Spleen (tissue), 7 donors: ENCODE results near the gene PTCD3.

ENCODE experiments used
- CTCF ChIP-seq, 11 experiments: fragments of 200-600 bp in 7 of 11; fragments of 450-650 bp in 4 of 11; sonication (generic) in 4 of 11; IDR thresholded peaks in 8 of 11; conservative IDR thresholded peaks in 3 of 11; 1 replicate in 7 of 11; 2 replicates in 4 of 11; pipeline versions ENCODE4 v1.4.0 to v1.8.0; 2016 to 2021; ENCODE audit warnings: antibody characterized with exemption in 11 of 11, inconsistent platforms in 4 of 11, mild to moderate bottlenecking in 1 of 11
- POLR2A ChIP-seq, 3 donors: fragments of 450-650 bp; IDR thresholded peaks; one replicate each; pipeline ENCODE4 v1.5.1; 2017; ENCODE audit warnings: antibody characterized with exemption in 3 of 3, mild to moderate bottlenecking in 1 of 3
- POLR2AphosphoS5 ChIP-seq, 3 donors: sonication (generic); formaldehyde crosslinking; IDR thresholded peaks; one replicate each; pipeline ENCODE4 v1.5.1; 2017; ENCODE audit warnings: antibody characterized with exemption in 3 of 3
- donor health status: DM: no; HTN: no; CAD: no; lungs with moderate emphysema.
- donor health status: DM: no; HTN: no; CAD: no.
- donor health status: DM: no; HTN: no; CAD: no.

- no peak for TF ChIP-seq CTCF (IDR thresholded peaks at IDR 0.05 in 8 of 11, conservative IDR thresholded peaks at IDR 0.05 in 3 of 11)
- no peak for TF ChIP-seq POLR2AphosphoS5 (IDR thresholded peaks at IDR 0.05)
- TF ChIP-seq POLR2A (IDR thresholded peaks at IDR 0.05): no peak
Observed at GRCh38 chr2:86150502-86150901, 44.5 kb downstream of the PTCD3 start.
